Right lobe of liver (tissue), 4 donors: ENCODE data around the gene POGLUT2.

Experiments
- POLR2A ChIP-seq: fragments of 450-650 bp; IDR thresholded peaks from one replicate; pipeline ENCODE4 v1.6.1; 2017; ENCODE audit warnings: antibody characterized with exemption, mild to moderate bottlenecking
- TF ChIP-seq, protein P1 (sequence below), 4 donors: fragments of 200-600 bp in 3 of 4; fragments of 450-650 bp in 1 of 4; IDR thresholded peaks; one replicate each; pipeline versions ENCODE4 v1.5.1 to v1.8.0; 2016 to 2022; ENCODE audit warnings: antibody characterized with exemption in 4 of 4, mild to moderate bottlenecking in 2 of 4
- donor health status: DM: no; HTN: no; CAD: no.
- donor health status: DM: no; HTN: no; CAD: no.
- donor health status: DM: no; HTN: yes; CAD: no.

DNA sequence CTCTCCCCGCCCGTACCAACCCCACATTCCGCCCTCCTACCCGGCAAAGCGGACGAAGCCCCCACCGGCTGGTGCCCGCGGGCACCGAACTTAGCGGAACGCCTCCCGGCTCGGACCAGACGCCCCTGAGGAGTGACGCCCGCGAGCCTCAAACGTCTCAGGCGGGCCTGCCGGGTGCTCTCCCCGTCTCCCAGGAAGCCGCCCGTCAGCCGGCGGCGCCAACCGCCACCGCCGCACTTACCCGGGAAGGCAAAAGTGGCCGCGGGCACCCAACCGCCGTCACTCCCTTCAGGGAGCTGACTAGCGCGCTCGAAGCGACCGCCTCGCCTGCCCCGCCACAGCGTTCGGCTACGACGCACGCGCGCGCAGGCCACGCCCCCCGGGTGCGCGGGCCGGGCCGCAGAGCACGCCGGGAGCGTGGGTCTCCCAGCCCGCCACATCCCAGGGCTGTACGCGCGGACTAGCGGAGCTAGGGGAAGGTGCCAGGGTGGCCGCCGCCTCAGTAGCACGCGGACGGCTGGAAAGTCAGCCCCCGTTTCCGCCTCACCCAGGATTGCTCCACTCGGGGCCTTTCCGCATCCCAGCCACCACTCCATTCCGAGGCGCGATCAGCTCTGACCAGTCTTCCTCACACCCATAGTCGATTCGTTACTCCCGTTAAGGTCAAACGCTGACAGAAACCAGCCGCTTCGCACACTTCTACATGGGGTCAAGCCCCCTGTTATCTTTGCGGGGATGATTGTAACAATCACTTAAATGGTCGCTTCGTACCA, 25.1 kb downstream of the POGLUT2 start, which contains the start of gene TEX30:
- TF ChIP-seq, protein P1, sequence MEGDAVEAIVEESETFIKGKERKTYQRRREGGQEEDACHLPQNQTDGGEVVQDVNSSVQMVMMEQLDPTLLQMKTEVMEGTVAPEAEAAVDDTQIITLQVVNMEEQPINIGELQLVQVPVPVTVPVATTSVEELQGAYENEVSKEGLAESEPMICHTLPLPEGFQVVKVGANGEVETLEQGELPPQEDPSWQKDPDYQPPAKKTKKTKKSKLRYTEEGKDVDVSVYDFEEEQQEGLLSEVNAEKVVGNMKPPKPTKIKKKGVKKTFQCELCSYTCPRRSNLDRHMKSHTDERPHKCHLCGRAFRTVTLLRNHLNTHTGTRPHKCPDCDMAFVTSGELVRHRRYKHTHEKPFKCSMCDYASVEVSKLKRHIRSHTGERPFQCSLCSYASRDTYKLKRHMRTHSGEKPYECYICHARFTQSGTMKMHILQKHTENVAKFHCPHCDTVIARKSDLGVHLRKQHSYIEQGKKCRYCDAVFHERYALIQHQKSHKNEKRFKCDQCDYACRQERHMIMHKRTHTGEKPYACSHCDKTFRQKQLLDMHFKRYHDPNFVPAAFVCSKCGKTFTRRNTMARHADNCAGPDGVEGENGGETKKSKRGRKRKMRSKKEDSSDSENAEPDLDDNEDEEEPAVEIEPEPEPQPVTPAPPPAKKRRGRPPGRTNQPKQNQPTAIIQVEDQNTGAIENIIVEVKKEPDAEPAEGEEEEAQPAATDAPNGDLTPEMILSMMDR (IDR thresholded peaks at IDR 0.05) = no peak
- TF ChIP-seq POLR2A = peak; percentile 98
